Activated naive CD4-positive, alpha-beta T cell (primary cell): ENCODE results near the gene FBLN1.
"Not testable (repeated sequence)": the region's sequence is repeated elsewhere in the genome, so short reads cannot be mapped to it uniquely, and the experiment has no call there.

ENCODE experiments used
- DNase-seq, 4 experiments: peaks; one replicate each; lab custom pipeline; 2025; lab: John Stamatoyannopoulos, UW

Gene FBLN1

GRCh38 chr22:45476814-45477213, 25.9 kb upstream of the FBLN1 start:
- no peak for DNase-seq

DNA sequence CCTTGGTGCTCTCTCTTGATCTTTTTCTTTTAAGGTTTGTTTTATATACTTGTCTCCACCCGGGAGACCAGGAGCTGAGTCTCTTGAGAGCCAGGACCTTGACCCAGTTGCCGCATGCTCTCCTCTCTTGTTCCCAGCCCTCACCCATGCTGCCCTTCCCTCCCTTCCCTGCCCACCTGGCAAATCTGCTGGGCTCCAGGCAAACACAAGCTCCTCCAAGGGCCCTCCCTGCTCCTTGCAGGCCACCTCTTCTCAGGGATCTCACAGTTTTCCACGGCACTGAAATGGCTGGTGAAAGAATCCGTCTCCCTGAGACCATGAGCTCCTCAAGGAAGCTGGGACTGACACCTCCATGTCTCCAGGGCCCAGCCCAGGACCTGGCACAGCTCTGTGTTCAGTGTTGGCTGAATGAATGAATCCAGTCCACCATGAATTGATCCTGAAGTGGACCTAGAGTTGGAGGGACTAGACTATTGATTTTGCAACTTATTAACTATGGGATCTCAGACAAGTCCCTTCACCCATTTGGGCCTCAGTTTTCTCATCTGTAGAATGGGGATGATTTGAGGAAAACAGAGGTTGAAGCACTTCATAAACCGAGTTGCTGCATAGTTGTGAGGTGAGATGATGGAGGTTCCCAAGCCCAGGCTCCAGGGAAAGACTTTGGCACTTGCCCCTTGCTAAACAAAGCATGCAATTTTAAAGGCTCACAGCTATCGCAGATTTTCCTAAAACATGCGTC, 25.1 kb upstream of the FBLN1 start:
- DNase-seq: no peak

GRCh38 chr22:45478108-45478771, 24.4 kb upstream of the FBLN1 start:
- no peak for DNase-seq

DNA sequence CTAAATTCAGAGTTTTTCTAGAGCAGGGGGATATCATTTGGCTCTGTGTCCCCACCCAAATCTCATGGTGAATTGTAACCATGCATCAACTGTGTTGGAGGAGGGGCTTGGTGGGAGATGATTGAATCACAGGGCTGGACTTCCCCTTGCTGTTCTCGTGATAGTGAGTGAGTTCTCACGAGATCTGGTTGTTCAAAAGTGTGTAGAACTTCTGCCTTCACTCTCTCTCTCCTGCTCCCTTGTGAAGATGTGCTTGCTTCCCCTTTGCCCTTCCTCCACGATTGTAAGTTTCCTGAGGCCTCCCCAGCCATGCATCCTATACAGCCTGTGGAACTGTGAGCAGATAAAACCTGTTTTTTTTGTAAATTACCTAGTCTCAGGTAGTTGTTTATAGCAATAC, 22.0 kb upstream of the FBLN1 start:
- no peak for DNase-seq

DNA sequence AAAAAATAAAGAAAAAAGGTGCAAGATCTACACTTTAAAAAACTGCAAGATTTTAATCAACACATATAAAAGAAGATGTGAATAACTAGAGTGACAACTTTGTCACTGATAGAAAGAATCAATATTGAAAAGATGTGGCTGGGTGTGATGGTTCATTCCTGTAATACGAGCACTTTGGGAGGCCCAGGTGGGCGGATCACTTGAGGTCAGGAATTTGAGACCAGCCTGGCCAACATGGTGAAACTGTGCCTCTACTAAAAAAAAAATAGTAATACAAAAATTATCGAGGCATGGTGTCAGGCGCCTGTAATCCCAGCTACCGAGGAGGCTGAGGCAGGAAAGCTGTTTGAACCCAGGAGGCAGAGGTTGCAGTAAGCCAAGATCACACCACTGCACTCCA, 21.0 kb upstream of the FBLN1 start:
- DNase-seq: no peak

- DNase-seq: no peak
These were observed 20.5 kb upstream of the FBLN1 start for GRCh38 chr22:45482169-45482568.

GRCh38 chr22:45483319-45483718, 19.4 kb upstream of the FBLN1 start:
- DNase-seq: no peak

- no peak for DNase-seq
These were observed 18.7 kb upstream of the FBLN1 start for GRCh38 chr22:45483918-45484499.

- no peak for DNase-seq
These were observed 17.9 kb upstream of the FBLN1 start for GRCh38 chr22:45484742-45485141.

- DNase-seq: no peak
These were observed 17.4 kb upstream of the FBLN1 start for GRCh38 chr22:45485261-45485660.

GRCh38 chr22:45488764-45489370, 13.8 kb upstream of the FBLN1 start:
- no peak for DNase-seq

GRCh38 chr22:45490836-45491235, 11.8 kb upstream of the FBLN1 start:
- no peak for DNase-seq

GRCh38 chr22:45491841-45492240, 10.8 kb upstream of the FBLN1 start:
- DNase-seq: no peak

DNA sequence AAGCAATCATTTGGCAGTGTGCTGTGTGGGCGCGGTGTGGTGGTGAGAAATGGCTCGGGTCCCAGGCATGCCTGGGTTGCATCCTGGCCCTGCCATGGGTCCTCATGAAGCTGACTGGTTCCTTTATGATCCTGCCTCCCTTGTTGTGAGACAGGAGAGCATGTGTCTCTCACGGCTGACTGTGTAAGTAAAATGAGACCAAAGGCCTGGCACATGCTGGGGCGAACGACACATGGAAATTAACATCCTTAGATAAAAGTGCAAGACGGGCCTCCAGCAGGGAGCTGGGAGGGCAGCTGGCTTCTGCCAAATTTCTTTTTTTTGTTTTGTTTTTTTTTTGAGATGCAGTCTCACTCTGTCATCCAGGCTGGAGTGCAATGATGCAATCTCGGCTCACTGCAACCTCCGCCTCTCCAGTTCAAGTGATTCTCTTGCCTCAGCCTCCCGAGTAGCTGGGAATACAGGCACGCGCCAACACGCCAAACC, 9.4 kb upstream of the FBLN1 start:
- no peak for DNase-seq

GRCh38 chr22:45494306-45494705, 8.4 kb upstream of the FBLN1 start:
- not testable (repeated sequence) for DNase-seq

DNA sequence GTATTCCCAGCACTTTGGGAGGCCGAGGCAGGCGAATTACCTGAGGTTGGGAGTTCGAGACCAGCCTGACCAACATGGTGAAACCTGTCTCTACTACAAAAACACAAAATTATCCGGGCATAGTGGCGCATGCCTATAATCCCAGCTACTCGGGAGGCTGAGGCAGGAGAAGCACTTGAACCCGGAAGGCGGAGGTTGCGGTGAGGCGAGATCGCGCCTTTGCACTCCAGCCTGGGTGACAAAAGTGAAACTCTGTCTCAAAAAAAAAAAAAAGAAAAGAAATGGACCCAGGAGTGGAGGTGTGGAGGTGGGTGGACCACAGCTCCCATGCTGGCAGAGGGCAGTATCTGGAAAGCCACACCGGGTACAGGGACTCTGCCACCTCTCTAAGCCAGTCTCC, 7.1 kb upstream of the FBLN1 start:
- DNase-seq: not testable (repeated sequence)

GRCh38 chr22:45496451-45496941, 6.2 kb upstream of the FBLN1 start:
- no peak for DNase-seq

GRCh38 chr22:45497351-45498145, 5.1 kb upstream of the FBLN1 start:
- DNase-seq: no peak

- DNase-seq: no peak
These were observed 2.9 kb upstream of the FBLN1 start for GRCh38 chr22:45499746-45500145.

- no peak for DNase-seq
These were observed 550 bp downstream of the FBLN1 start for GRCh38 chr22:45503050-45503815.

DNA sequence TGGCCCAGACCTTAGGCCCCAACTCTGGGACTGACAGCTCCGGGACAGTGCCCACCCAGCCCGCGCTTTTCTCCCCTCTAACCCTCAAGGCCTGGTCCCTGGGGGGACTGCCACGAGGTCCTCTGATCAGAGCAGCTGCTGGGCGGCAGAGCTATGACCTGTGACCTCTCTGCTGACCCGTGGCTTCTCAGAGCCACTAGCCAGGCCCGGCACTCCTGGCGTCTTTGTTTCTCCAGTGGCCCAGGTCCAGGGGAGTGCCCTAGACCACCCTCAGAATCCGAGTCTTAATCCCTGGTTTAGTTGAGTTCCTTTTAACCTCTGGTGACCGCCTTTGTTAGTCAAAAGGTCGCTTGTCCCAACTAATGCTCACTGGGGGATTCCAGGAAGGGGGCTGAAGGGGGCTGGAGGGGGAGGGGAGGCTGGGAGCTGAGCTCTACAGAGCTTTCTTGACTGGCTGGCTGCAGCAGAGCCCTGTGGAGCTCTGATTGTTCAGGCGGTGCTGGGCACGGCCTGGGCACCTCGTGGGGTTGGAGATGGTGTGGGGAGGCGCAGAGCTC, 1.2 kb downstream of the FBLN1 start:
- no peak for DNase-seq
